ENCODE results near the gene NCOR2. TPM values are rescaled to one million over a fixed set of nuclear protein-coding genes. Genes with fewer than 3 reads are reported as not detected.

The NCOR2 gene
- polyA plus RNA-seq, 1 donor (not counting 4 experiments of a cell fraction or from before 2014, with no cell fraction given) = 4.7 TPM

GRCh38 chr12:124610629-124611558, 43.5 kb upstream of the NCOR2 start:
- H3K36me3 ChIP-seq (ENCODE audit: control insufficient read depth in 2 of 2, extremely low read depth in 1 of 2, insufficient read depth in 2 of 2, low read length in 2 of 2) = no peaks in the 10 kb centered on the region
- no peak for FAIRE-seq
- dilution Hi-C loops (cut with MboI; ENCODE audit: extremely low pct_ligation_motif_present, low sequenced_read_pairs) = no loop called here

DNA sequence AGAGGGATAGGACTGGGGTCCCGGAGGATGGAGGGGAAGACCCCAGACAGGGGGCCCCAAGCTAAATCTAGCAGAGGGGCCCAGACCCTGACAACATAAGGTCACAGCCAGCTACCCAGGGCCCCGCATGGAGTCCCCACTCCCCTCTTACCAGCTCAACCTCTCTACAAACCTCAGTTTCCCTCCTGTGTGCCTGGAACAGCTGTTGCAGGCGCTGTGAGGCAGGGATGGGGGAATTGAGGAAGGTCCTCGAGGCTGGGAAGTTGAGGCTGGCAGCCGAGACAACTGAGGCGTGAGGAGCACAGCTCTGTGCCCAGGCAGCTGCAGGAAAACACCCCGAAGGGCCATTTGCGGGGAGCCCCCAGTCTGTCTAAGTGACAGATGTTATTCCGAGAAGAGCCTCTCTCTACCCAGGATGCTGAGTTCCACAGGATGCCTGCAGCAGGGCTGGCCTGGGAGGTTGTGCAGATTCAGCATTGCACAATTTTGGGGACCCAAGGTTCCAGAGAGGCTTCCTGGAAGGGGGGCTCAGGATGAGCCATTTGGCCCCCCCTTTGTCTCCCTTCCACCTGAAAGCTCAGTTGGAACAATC, 42.7 kb upstream of the NCOR2 start:
- Histone ChIP-seq H3K9me1 (ENCODE audit: control insufficient read depth, extremely low read depth, insufficient read depth, low read length) (no peaks in the 10 kb centered on the region), H4K20me1 (ENCODE audit: control insufficient read depth, extremely low read depth, insufficient read depth, low read length) (no peaks in the 10 kb centered on the region), H3K27ac (ENCODE audit: control insufficient read depth, insufficient read depth, low read length) (no peak overlapping the region), H3K4me3 (ENCODE audit: control insufficient read depth in 2 of 3, extremely low read depth in 1 of 3, insufficient read depth in 2 of 3, low read depth in 1 of 3, low read length in 3 of 3) (no peak overlapping the region), H3K79me2 (ENCODE audit: control insufficient read depth, insufficient read depth, low read length) (no peaks in the 10 kb centered on the region), H3K4me1 (ENCODE audit: control insufficient read depth, extremely low read depth, insufficient read depth, low read length) (peaks cover 26% of the 10 kb centered on the region), H3K9ac (ENCODE audit: control insufficient read depth, extremely low read depth, insufficient read depth, low read length) (no peak overlapping the region), H2AFZ (ENCODE audit: control insufficient read depth, low read length) (no peak overlapping the region), H3K27me3 (ENCODE audit: control insufficient read depth, extremely low read depth, insufficient read depth, low read length) (peaks cover 10% of the 10 kb centered on the region), H3K4me2 (ENCODE audit: control insufficient read depth, extremely low read depth, insufficient read depth, low read depth, low read length) (no peak overlapping the region), H3K36me3 (ENCODE audit: control insufficient read depth in 2 of 2, extremely low read depth in 1 of 2, insufficient read depth in 2 of 2, low read length in 2 of 2) (no peaks in the 10 kb centered on the region), H3K9me3 (ENCODE audit: control insufficient read depth, low read depth, low read length) (peaks cover 4% of the 10 kb centered on the region)
- no peak for TF ChIP-seq EZH2 (IDR thresholded peaks at IDR 0.05; ENCODE audit: low read length)
- TF ChIP-seq CTCF (optimal IDR thresholded peaks at IDR 0.05 in 1 of 3, IDR thresholded peaks at IDR 0.05 in 1 of 3, conservative IDR thresholded peaks at IDR 0.05 in 1 of 3; ENCODE audit: extremely low read depth in 1 of 3, insufficient read depth in 2 of 3, low read length in 3 of 3) = no peak
- dilution Hi-C loops (cut with MboI; ENCODE audit: extremely low pct_ligation_motif_present, low sequenced_read_pairs) = no loop called here
- FAIRE-seq (no peak), DNase-seq (ENCODE audit: low read depth, low spot score) (no peak)

More at GRCh38 chr12:124610629-124611558, 43.5 kb upstream of the NCOR2 start:
- Histone ChIP-seq H3K4me3 (ENCODE audit: control insufficient read depth in 2 of 3, extremely low read depth in 1 of 3, insufficient read depth in 2 of 3, low read depth in 1 of 3, low read length in 3 of 3) (no peak overlapping the region), H3K9me3 (ENCODE audit: control insufficient read depth, low read depth, low read length) (peaks cover 4% of the 10 kb centered on the region), H3K79me2 (ENCODE audit: control insufficient read depth, insufficient read depth, low read length) (no peaks in the 10 kb centered on the region), H2AFZ (ENCODE audit: control insufficient read depth, low read length) (no peak overlapping the region), H3K9me1 (ENCODE audit: control insufficient read depth, extremely low read depth, insufficient read depth, low read length) (no peaks in the 10 kb centered on the region), H3K4me2 (ENCODE audit: control insufficient read depth, extremely low read depth, insufficient read depth, low read depth, low read length) (no peak overlapping the region), H3K27me3 (ENCODE audit: control insufficient read depth, extremely low read depth, insufficient read depth, low read length) (peaks cover 10% of the 10 kb centered on the region), H3K27ac (ENCODE audit: control insufficient read depth, insufficient read depth, low read length) (no peak overlapping the region), H3K9ac (ENCODE audit: control insufficient read depth, extremely low read depth, insufficient read depth, low read length) (no peak overlapping the region), H3K4me1 (ENCODE audit: control insufficient read depth, extremely low read depth, insufficient read depth, low read length) (peaks cover 26% of the 10 kb centered on the region), H4K20me1 (ENCODE audit: control insufficient read depth, extremely low read depth, insufficient read depth, low read length) (no peaks in the 10 kb centered on the region)
- no peak for TF ChIP-seq CTCF (optimal IDR thresholded peaks at IDR 0.05 in 1 of 3, IDR thresholded peaks at IDR 0.05 in 1 of 3, conservative IDR thresholded peaks at IDR 0.05 in 1 of 3; ENCODE audit: extremely low read depth in 1 of 3, insufficient read depth in 2 of 3, low read length in 3 of 3)
- no peak for TF ChIP-seq EZH2 (IDR thresholded peaks at IDR 0.05; ENCODE audit: low read length)
- DNase-seq (ENCODE audit: low read depth, low spot score) = no peak

All from keratinocyte (primary cell).